Right atrium auricular region (tissue), 2 donors: ENCODE measurements around the gene NLRP5. TPM values are rescaled to one million over a fixed set of nuclear protein-coding genes. Genes with fewer than 3 reads are reported as not detected.
"Not testable (repeated sequence)": the region's sequence is repeated elsewhere in the genome, so short reads cannot be mapped to it uniquely, and the experiment has no call there.

ENCODE experiments used
- DNase-seq: peaks from one replicate; pipeline ENCODE4 v3.0.0-alpha.2; 2019; ENCODE audit warnings: low spot score
- H3K27ac ChIP-seq, 2 donors: fragments of 200-600 bp; sonication (generic); 1 replicate in 1 of 2; 2 replicates in 1 of 2; pipeline ENCODE4 v1.5.1; 2016 to 2019
- H3K27me3 ChIP-seq, 2 donors: fragments of 200-600 bp; sonication (generic); one replicate each; pipeline versions ENCODE4 v1.5.1 to v1.6.0; 2017 to 2019
- H3K36me3 ChIP-seq: fragments of 200-600 bp; sonication (generic); one replicate; pipeline ENCODE4 v1.5.1; 2016
- H3K4me1 ChIP-seq, 2 donors: fragments of 200-600 bp; sonication (generic); one replicate each; pipeline versions ENCODE4 v1.5.1 to v1.6.0; 2017 to 2019
- H3K4me3 ChIP-seq, 2 donors: fragments of 200-600 bp; sonication (generic); 1 replicate in 1 of 2; 2 replicates in 1 of 2; pipeline ENCODE4 v1.5.1; 2017 to 2019; ENCODE audit warnings: mild to moderate bottlenecking in 1 of 2, moderate library complexity in 1 of 2
- H3K9me3 ChIP-seq, 2 donors: fragments of 200-600 bp; sonication (generic); one replicate each; pipeline ENCODE4 v1.5.1; 2019
- CTCF ChIP-seq, 2 donors: fragments of 200-600 bp; sonication (generic); IDR thresholded peaks; one replicate each; pipeline ENCODE4 v1.5.1; 2019; ENCODE audit warnings: antibody characterized with exemption in 2 of 2
- total RNA-seq, 2 donors: library from RNA; depleted of rRNA; stranded (reverse); fragments of >200 nt; gene quantifications; one replicate each; pipeline ENCODE4 v1.1.0, GENCODE V29; 2016

Gene NLRP5
- total RNA-seq, 2 donors from 2014 or later = not detected

GRCh38 chr19:56097776-56098175 is 111.2 kb downstream of the NLRP5 start:
- no peak for TF ChIP-seq CTCF (IDR thresholded peaks at IDR 0.05)
- DNase-seq = no peak
- peaks cover 0 to 15% of the 10 kb centered on the region in 2 donors for H3K4me1 ChIP-seq
- no peaks in the 10 kb centered on the region for H3K9me3 ChIP-seq
- H3K27me3 ChIP-seq = no peaks in the 10 kb centered on the region
- H3K27ac ChIP-seq = no peak overlapping the region
- H3K4me3 ChIP-seq = no peak overlapping the region
- H3K36me3 ChIP-seq = peaks cover 16% of the 10 kb centered on the region

- Histone ChIP-seq H3K4me1 (peaks cover 0 to 15% of the 10 kb centered on the region in 2 donors), H3K36me3 (peaks cover 16% of the 10 kb centered on the region)
- not testable (repeated sequence) for H3K27me3 ChIP-seq, H3K9me3 ChIP-seq, H3K4me3 ChIP-seq, DNase-seq, H3K27ac ChIP-seq
Observed at GRCh38 chr19:56098237-56098636, 111.7 kb downstream of the NLRP5 start.

GRCh38 chr19:56098731-56099568 is 112.4 kb downstream of the NLRP5 start:
- H3K27ac ChIP-seq = no peak overlapping the region
- H3K4me1 ChIP-seq = peaks cover 0 to 15% of the 10 kb centered on the region in 2 donors
- H3K9me3 ChIP-seq = no peaks in the 10 kb centered on the region
- H3K4me3 ChIP-seq = no peak overlapping the region
- no peak for DNase-seq
- H3K27me3 ChIP-seq = no peaks in the 10 kb centered on the region
- TF ChIP-seq CTCF (IDR thresholded peaks at IDR 0.05) = no peak
- peaks cover 16% of the 10 kb centered on the region for H3K36me3 ChIP-seq

GRCh38 chr19:56099638-56100539 is 113.3 kb downstream of the NLRP5 start:
- H3K9me3 ChIP-seq = no peaks in the 10 kb centered on the region
- TF ChIP-seq CTCF (IDR thresholded peaks at IDR 0.05) = no peak
- no peaks in the 10 kb centered on the region for H3K27me3 ChIP-seq
- H3K4me3 ChIP-seq = no peak overlapping the region
- no peak for DNase-seq
- H3K4me1 ChIP-seq = peaks cover 0 to 21% of the 10 kb centered on the region in 2 donors
- no peak overlapping the region for H3K27ac ChIP-seq
- H3K36me3 ChIP-seq = peaks cover 16% of the 10 kb centered on the region

- Histone ChIP-seq H3K27ac (no peak overlapping the region), H3K27me3 (no peaks in the 10 kb centered on the region), H3K9me3 (no peaks in the 10 kb centered on the region), H3K4me3 (no peak overlapping the region), H3K4me1 (peaks cover 0 to 32% of the 10 kb centered on the region in 2 donors), H3K36me3 (peaks cover 16% of the 10 kb centered on the region)
- no peak for TF ChIP-seq CTCF (IDR thresholded peaks at IDR 0.05)
- DNase-seq = no peak
Observed at GRCh38 chr19:56101095-56101494, 114.5 kb downstream of the NLRP5 start.
